ENCODE results near the gene MDP1. TPM values are rescaled to one million over a fixed set of nuclear protein-coding genes. Genes with fewer than 3 reads are reported as not detected.

The MDP1 gene
- total RNA-seq, 1 donor from 2014 or later, result 13.5 TPM

- Mint-ChIP-seq H3K4me1 (peaks cover 54% of the 10 kb centered on the region), H3K9me3 (no peaks in the 10 kb centered on the region), H3K36me3 (ENCODE audit: low read depth) (peaks cover 85% of the 10 kb centered on the region), H3K27ac (peak overlapping the region; percentile 53), H3K27me3 (peaks cover 2% of the 10 kb centered on the region), H3K4me3 (no peak overlapping the region)
- intact Hi-C loops (cut with micrococcal nuclease), result no loop called here
- DNase-seq, result no peak
Observed at GRCh38 chr14:24165785-24166184, 50.1 kb downstream of the MDP1 start.

GRCh38 chr14:24164518-24164991 is 51.3 kb downstream of the MDP1 start:
- Mint-ChIP-seq H3K27me3 (peaks cover 2% of the 10 kb centered on the region), H3K4me3 (peak overlapping the region; percentile 49), H3K27ac (peak overlapping the region; percentile 68), H3K9me3 (no peaks in the 10 kb centered on the region), H3K4me1 (peaks cover 61% of the 10 kb centered on the region), H3K36me3 (ENCODE audit: low read depth) (peaks cover 85% of the 10 kb centered on the region)
- intact Hi-C loops (cut with micrococcal nuclease), result loop anchor here (5.0 kb wide), 2 partner anchors 107 to 152 kb away; no protein-coding TSS in a partner anchor
- DNase-seq, result no peak

Other genes starting within 250 kb of the MDP1 start
- 22.1 and 22.5 TPM in 2 replicates for gene DHRS4L2, start 227.1 kb downstream of the MDP1 start, total RNA-seq
- 1.3 and 1.5 TPM in 2 replicates for gene CARMIL3, start 164.1 kb downstream of the MDP1 start, total RNA-seq
- gene CPNE6, start 144.5 kb downstream of the MDP1 start, total RNA-seq, result not detected in 2 replicates
- gene PCK2, start 121.8 kb downstream of the MDP1 start, total RNA-seq, result 63.6 and 64.2 TPM in 2 replicates
- gene DCAF11, start 101.3 kb downstream of the MDP1 start, total RNA-seq, result 55.8 and 57.3 TPM in 2 replicates
- gene NRL, start 101.1 kb downstream of the MDP1 start, total RNA-seq, result 0.96 and 1.2 TPM in 2 replicates
- 0.26 and 0.54 TPM in 2 replicates for gene FITM1, start 85.4 kb downstream of the MDP1 start, total RNA-seq
- gene PSME1, start 79.9 kb downstream of the MDP1 start, total RNA-seq, result 300 and 306 TPM in 2 replicates
- 26.6 and 30.3 TPM in 2 replicates for gene EMC9, start 74.5 kb downstream of the MDP1 start, total RNA-seq
- 565 and 584 TPM in 2 replicates for gene PSME2, start 69.5 kb downstream of the MDP1 start, total RNA-seq
- gene RNF31, start 68.6 kb downstream of the MDP1 start, total RNA-seq, result 95.1 and 95.6 TPM in 2 replicates
- gene IRF9, start 54.8 kb downstream of the MDP1 start, total RNA-seq, result 138 and 159 TPM in 2 replicates
- gene REC8, start 44.0 kb downstream of the MDP1 start, total RNA-seq, result 33.8 and 34.3 TPM in 2 replicates
- gene IPO4, start 27.2 kb downstream of the MDP1 start, total RNA-seq, result 107 and 112 TPM in 2 replicates
- gene TM9SF1, start 20.6 kb downstream of the MDP1 start, total RNA-seq, result 35.1 and 36.4 TPM in 2 replicates
- gene TSSK4, start 10.4 kb downstream of the MDP1 start, total RNA-seq, result 0.26 and 0.36 TPM in 2 replicates
- 88.0 and 89.9 TPM in 2 replicates for gene CHMP4A, start 2.6 kb downstream of the MDP1 start, total RNA-seq
- gene NEDD8, start 16.3 kb upstream of the MDP1 start, total RNA-seq, result 188 and 190 TPM in 2 replicates
- gene GMPR2, start 16.9 kb upstream of the MDP1 start, total RNA-seq, result 32.4 and 42.8 TPM in 2 replicates
- gene TINF2, start 26.6 kb upstream of the MDP1 start, total RNA-seq, result 87.1 and 93.6 TPM in 2 replicates
- gene TGM1, start 47.1 kb upstream of the MDP1 start, total RNA-seq, result 5.1 and 6.2 TPM in 2 replicates
- gene RABGGTA, start 55.5 kb upstream of the MDP1 start, total RNA-seq, result 49.6 and 51.1 TPM in 2 replicates
- 10.1 and 10.3 TPM in 2 replicates for gene DHRS1, start 83.7 kb upstream of the MDP1 start, total RNA-seq
- gene NOP9, start 83.8 kb upstream of the MDP1 start, total RNA-seq, result 48.3 and 52.2 TPM in 2 replicates
- gene CIDEB, start 91.9 kb upstream of the MDP1 start, total RNA-seq, result 21.8 and 22.2 TPM in 2 replicates
- gene LTB4R2, start 94.1 kb upstream of the MDP1 start, total RNA-seq, result 9.6 and 11.0 TPM in 2 replicates
- 12.2 and 14.2 TPM in 2 replicates for gene LTB4R, start 95.4 kb upstream of the MDP1 start, total RNA-seq
- gene ADCY4, start 119.0 kb upstream of the MDP1 start, total RNA-seq, result 1.6 and 2.8 TPM in 2 replicates
- gene RIPK3, start 123.9 kb upstream of the MDP1 start, total RNA-seq, result 12.0 and 13.9 TPM in 2 replicates
- gene NFATC4, start 152.1 kb upstream of the MDP1 start, total RNA-seq, result not detected in 2 replicates
- gene NYNRIN, start 182.9 kb upstream of the MDP1 start, total RNA-seq, result not detected in 2 replicates
- gene CBLN3, start 213.6 kb upstream of the MDP1 start, total RNA-seq, result 4.5 and 7.4 TPM in 2 replicates
- 63.0 and 65.4 TPM in 2 replicates for gene KHNYN, start 213.9 kb upstream of the MDP1 start, total RNA-seq
- 40.8 and 49.7 TPM in 2 replicates for gene SDR39U1, start 226.7 kb upstream of the MDP1 start, total RNA-seq